NCI-H1694 treated with DMSO at 0.1 percent for 48 hours (cell line): ENCODE data around the gene SH3GLB2.
"Not testable (repeated sequence)": the region's sequence is repeated elsewhere in the genome, so short reads cannot be mapped to it uniquely, and the experiment has no call there.

Experiments
- DNase-seq: peaks from one replicate; lab custom pipeline; 2025; lab: John Stamatoyannopoulos, UW

Gene SH3GLB2

DNA sequence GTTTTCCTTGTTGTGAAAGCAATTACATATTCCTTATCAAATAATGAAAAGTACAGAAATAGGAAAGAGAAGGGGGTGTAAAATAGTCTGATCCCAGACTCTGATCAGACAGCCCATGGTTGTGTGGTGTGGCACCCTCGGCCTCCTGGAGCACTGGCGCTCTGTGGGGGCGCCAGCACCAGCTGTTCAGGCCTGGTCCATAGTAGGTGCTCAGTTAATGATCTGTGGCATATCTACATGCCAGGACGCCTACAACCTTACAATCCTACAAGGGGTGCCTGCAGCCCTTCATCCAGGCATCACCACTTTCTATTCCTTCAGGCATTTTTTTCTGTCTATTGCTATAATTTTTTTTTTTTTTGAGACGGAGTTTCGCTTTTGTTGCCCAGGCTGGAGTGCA, 24.9 kb upstream of the SH3GLB2 start:
- no peak for DNase-seq

DNA sequence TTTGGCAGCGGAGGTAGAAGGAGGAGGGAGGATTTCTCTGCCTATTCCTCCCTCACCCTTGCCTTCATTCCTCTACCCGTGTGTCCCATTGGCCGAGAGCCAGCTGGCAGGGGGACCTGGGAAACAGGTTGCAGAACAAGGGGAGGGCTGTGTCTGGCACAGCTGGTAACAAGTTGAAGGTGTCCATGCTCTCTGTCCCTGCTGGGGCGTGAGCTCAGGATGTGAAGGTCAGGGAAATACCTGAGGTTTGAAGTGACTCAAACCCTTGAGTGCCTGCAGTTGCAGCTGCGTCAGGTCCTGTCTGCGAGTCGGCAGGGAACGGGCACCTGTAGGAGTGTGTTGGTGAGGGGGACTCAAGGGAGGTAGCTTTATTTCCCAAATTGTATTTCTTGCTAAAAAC, 24.5 kb upstream of the SH3GLB2 start:
- peak; percentile 21 for DNase-seq

- no peak for DNase-seq
Observed at GRCh38 chr9:129042016-129042415, 13.9 kb upstream of the SH3GLB2 start.

DNA sequence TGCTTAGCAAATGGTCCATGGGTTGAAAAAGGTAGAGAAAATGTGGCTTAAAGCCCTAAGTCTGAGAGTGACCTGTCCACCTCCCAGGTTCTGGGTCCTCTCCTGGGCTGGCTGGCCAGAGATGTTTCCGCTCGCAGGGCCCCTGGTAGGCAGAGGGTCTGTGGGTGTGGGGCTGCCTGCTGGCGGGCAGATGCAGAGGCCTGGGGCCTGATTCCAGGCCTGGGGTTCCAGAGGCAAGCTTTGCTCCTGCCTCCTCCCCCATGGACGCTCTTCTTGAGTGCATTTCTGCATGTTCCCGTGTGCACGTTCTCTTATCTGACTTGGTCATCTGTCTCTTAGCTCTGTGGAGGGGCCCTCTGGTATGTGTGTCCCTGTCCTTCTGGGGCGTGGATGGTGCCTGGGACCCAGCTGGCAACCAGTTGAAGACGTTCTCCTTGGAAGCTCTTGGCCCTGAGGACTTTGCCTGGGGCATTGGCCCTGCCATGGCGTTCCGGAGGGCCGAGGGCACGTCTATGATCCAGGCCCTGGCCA, 12.0 kb upstream of the SH3GLB2 start:
- no peak for DNase-seq

GRCh38 chr9:129038109-129038852, 10.2 kb upstream of the SH3GLB2 start:
- DNase-seq = no peak

DNA sequence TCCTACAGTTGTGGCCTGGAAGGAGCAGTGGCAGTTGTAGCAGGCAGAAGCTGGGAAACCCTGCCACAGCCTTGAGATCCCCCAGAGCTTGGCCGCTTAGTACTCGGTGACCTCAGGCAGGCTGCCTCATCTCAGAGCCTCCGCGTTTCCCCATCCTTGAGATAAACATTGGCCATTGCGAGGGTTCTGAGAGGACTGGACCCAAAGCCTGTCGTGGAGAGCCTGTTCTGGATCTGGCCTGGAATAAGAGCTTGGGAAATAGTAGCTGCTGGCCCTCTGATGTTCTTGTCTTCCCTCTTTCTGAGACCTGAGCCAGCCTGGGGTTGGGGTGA, 9.6 kb upstream of the SH3GLB2 start:
- DNase-seq = no peak

GRCh38 chr9:129036923-129037766, 9.0 kb upstream of the SH3GLB2 start:
- no peak for DNase-seq

- peak; percentile 96 for DNase-seq
Observed at GRCh38 chr9:129036241-129036922, 8.3 kb upstream of the SH3GLB2 start, which contains the start of gene MIGA2. Gene MIGA2 (plus strand): TSS chr9:129036626. CDS start chr9:129040595, 3,969 bp downstream.

GRCh38 chr9:129035838-129036237, 7.7 kb upstream of the SH3GLB2 start:
- DNase-seq = not testable (repeated sequence)

DNA sequence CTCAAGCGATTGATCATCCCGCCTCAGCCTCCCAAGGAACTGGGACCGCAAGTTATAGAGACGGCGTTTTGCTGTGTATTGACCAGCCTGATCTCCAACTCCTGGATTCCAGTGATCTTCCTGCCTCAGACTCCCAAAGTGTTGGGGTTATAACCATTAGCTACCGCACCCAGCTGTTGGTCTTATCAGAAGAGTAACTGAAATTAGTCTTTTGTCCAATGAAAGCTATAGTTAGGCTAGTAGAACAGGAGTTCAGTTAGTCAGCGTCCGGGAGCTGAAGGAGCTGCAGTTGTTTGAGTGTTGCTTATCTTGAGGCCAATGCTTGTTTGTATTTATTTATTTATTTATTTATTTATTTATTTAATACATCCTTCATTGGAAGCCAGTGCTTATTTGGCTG, 5.1 kb upstream of the SH3GLB2 start:
- no peak for DNase-seq

- DNase-seq = no peak
Observed at GRCh38 chr9:129032541-129033159, 4.5 kb upstream of the SH3GLB2 start.

GRCh38 chr9:129031514-129031913, 3.4 kb upstream of the SH3GLB2 start:
- no peak for DNase-seq

DNA sequence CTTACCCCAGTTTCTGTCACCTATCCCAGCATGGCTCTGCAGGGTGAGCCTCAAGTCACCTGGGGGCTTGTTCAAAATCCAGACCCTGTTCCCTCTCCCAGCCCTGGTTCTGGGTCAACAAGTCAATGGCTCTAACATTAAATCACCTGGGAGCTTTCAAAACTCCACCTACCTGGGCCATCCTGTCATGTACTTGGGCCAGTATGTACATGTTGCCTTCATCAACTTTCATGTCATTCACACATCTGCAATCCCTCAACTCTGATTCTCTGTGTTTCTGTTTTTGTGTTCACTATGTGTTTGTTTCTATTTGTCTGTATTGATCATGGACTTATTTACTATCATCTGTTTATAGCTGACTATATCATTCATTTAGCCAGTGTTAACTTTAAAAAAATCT, 2.1 kb upstream of the SH3GLB2 start:
- no peak for DNase-seq

GRCh38 chr9:129027685-129028191, 393 bp downstream of the SH3GLB2 start:
- no peak for DNase-seq

DNA sequence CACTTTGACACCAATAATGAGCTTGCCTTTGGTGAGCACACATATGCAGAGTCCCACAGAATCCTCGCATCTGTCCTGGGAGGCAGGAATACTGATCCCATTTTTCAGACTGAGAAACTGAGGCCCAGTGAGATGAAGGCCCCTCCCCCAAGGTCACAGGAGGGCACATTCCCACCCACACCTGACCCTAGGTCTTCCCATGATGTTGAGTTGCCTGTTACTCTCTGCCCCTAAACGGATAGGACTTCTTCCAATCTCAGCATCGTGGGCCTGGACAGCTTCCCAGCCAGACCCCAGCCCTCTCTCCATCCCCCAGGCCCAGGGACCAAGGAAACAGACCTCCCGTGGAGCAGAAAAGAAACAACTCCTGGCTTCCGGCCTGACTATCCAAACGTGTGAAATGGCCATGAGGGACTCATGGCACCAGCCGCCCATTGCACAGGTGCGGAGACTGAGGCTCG, 877 bp downstream of the SH3GLB2 start:
- no peak for DNase-seq

DNA sequence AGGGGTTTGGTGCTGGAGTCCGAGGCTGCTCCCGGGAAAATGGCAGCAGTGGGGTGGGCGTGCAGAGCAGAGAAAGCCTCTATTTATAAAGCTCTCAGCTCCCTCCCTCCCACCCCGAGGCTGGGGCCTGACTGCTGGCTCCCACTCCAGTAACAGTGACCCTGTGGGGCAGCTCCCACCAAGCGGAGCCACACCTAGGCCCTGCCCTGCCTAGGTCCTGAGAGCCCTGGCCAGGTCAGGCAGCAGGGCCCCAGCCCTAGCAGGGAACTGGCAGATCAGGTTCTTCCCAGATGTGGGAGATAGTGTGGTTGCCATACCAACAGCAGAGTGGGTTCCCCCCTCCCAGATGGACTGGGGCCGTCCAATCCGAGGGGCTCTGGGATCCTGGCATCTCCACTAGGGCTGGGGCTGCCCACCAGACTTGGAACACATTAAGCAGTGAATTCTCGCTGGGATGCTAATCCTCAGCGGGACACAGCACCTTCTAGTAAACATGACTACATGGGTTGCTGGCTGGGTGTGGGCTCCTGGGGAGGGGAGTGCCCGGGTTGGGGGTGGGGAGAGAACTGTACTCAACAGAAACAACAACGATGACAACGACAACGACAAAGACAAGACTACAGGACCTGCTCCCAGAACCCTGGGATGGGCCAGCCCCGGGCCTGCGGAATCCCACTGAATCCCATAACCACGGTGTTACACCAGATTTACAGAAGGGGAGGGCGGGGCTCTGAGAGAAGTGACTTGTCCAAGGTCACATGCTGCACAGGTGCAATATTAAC, 1.5 kb downstream of the SH3GLB2 start:
- DNase-seq = no peak

- no peak for DNase-seq
Observed at GRCh38 chr9:129023908-129024233, 4.3 kb downstream of the SH3GLB2 start.

- DNase-seq = no peak
Observed at GRCh38 chr9:129023036-129023907, 4.9 kb downstream of the SH3GLB2 start.

DNA sequence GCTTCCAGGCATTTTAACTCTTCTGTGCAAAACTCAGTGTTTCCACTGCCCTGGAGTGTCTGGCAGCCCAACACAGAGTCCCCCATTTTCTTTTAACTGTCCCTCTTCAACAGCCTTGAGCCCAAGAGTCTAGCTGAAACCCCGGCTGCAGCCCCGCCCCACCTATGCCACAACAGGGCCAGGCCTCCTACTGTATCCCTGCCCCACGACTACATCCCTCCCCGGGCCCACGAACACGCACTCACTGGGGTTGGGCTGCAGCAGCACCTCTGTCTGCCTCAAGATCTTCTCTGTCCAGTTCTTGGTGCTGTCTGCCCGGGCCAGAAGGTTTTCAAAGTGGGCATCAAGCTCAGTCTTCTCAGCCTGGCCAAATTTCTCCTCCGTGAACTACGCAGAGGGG, 6.1 kb downstream of the SH3GLB2 start:
- no peak for DNase-seq

DNA sequence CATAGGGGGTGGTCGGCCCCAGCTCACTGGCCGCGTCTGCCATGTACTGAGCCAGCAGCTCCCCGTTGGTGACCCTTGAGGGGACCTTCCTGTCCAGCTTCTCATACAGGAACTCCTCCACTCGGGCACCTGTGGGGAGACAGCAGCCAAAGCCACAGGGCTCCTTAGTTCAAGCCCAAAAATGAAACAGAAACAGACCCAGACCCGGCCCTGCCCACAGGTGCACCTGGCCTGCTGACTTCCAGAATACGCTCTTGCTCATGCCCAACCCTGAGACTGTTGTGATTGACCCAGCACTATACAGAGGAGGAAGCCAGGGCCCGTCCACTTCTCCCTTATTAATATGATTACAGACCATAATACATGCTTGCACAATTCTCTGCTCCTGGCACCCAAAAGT, 7.0 kb downstream of the SH3GLB2 start:
- no peak for DNase-seq
